SU-DHL-6 (cell line): ENCODE data around the gene GLO1.

Experiments used
- H2AFZ ChIP-seq: fragments of 200-600 bp; sonication (generic); 2 replicates; pipeline ENCODE4 v1.6.1; 2014; ENCODE audit warnings: low read depth, mild to moderate bottlenecking, moderate library complexity, mixed read lengths, antibody characterized with exemption, low read length; ENCODE audit not compliant: severe bottlenecking
- H3F3A ChIP-seq: fragments of 200-600 bp; shearing (Covaris generic); 2 replicates; pipeline ENCODE4 v1.6.0; 2016; ENCODE audit warnings: antibody characterized with exemption, mild to moderate bottlenecking; ENCODE audit not compliant: insufficient read depth
- H3K27ac ChIP-seq: fragments of 200-600 bp; sonication (generic); 2 replicates; pipeline ENCODE4 v1.5.1; 2016; ENCODE audit warnings: low read depth, mild to moderate bottlenecking, low read length, moderate library complexity, mixed read lengths
- H3K27me3 ChIP-seq: fragments of 200-600 bp; sonication (generic), shearing (Covaris generic); 2 replicates; pipeline ENCODE4 v1.6.0; 2014; ENCODE audit warnings: mild to moderate bottlenecking, low read length
- H3K36me3 ChIP-seq: fragments of 200-600 bp; sonication (generic); 2 replicates; pipeline ENCODE4 v1.6.1; 2014; ENCODE audit warnings: mild to moderate bottlenecking, low read length, mixed read lengths
- H3K4me2 ChIP-seq: fragments of 300-600, 200-600 bp; shearing (Covaris generic), sonication (generic); 2 replicates; pipeline ENCODE4 v1.6.0; 2014; ENCODE audit warnings: low read length, low read depth, mild to moderate bottlenecking; ENCODE audit not compliant: poor library complexity, severe bottlenecking
- H3K4me3 ChIP-seq: fragments of 200-600 bp; sonication (generic); 2 replicates; pipeline ENCODE4 v1.5.1; 2014; ENCODE audit warnings: antibody characterized with exemption, low read length, mild to moderate bottlenecking, mixed read lengths; ENCODE audit not compliant: insufficient read depth, poor library complexity, severe bottlenecking
- H3K79me2 ChIP-seq: fragments of 200-600 bp; sonication (generic); 2 replicates; pipeline ENCODE4 v1.6.1; 2014; ENCODE audit warnings: mild to moderate bottlenecking, low read length, moderate library complexity; ENCODE audit not compliant: insufficient read depth
- H3K9ac ChIP-seq: fragments of 200-600 bp; sonication (generic); 2 replicates; pipeline ENCODE4 v1.7.0; 2014; ENCODE audit warnings: mild to moderate bottlenecking, low read length
- H3K9me2 ChIP-seq: fragments of 200-600 bp; sonication (generic); replicated peaks from 2 replicates; pipeline ENCODE4 v1.6.1; 2014; ENCODE audit warnings: low read length; ENCODE audit not compliant: insufficient read depth
- H3K9me3 ChIP-seq: fragments of 200-600 bp; sonication (generic); 2 replicates; pipeline ENCODE4 v1.6.1; 2014; ENCODE audit warnings: low read length, mixed read lengths; ENCODE audit not compliant: insufficient read depth
- H4K20me1 ChIP-seq: fragments of 200-600 bp; sonication (generic); 2 replicates; pipeline ENCODE4 v1.6.1; 2014; ENCODE audit warnings: low read depth, mild to moderate bottlenecking, antibody characterized with exemption, low read length, moderate library complexity, mixed read lengths
- CTCF ChIP-seq: fragments of 200-600 bp; sonication (generic); IDR thresholded peaks from one replicate; pipeline ENCODE4 v1.5.1; 2017; ENCODE audit warnings: antibody characterized with exemption, mild to moderate bottlenecking, low read length, moderate library complexity; ENCODE audit not compliant: insufficient read depth, poor library complexity, severe bottlenecking
- EZH2phosphoT487 ChIP-seq: fragments of 200-600 bp; sonication (generic), shearing (Covaris generic); conservative IDR thresholded peaks from 2 replicates; pipeline ENCODE4 v1.6.1; 2018; ENCODE audit warnings: mild to moderate bottlenecking, antibody characterized with exemption, low read length, moderate library complexity, mixed read lengths

Gene GLO1

GRCh38 chr6:38687549-38687948 is 15.4 kb downstream of the GLO1 start:
- H3K27me3 ChIP-seq: no peaks in the 10 kb centered on the region
- peaks cover 43% of the 10 kb centered on the region for H4K20me1 ChIP-seq
- H3K79me2 ChIP-seq: peaks cover 78% of the 10 kb centered on the region
- no peak overlapping the region for H3K4me3 ChIP-seq
- TF ChIP-seq EZH2phosphoT487 (no peak), CTCF (no peak)
- no peak overlapping the region for H3K27ac ChIP-seq
- H3K4me2 ChIP-seq: no peak overlapping the region
- no peaks in the 10 kb centered on the region; the same call in 1 of the 2 replicates for H3F3A ChIP-seq
- H2AFZ ChIP-seq: no peak overlapping the region
- H3K9ac ChIP-seq: no peak overlapping the region
- no peaks in the 10 kb centered on the region for H3K9me2 ChIP-seq
- no peaks in the 10 kb centered on the region for H3K9me3 ChIP-seq
- peaks cover 26% of the 10 kb centered on the region for H3K36me3 ChIP-seq

- Histone ChIP-seq H3F3A (no peaks in the 10 kb centered on the region; the same call in 1 of the 2 replicates), H3K4me2 (no peak overlapping the region), H2AFZ (no peak overlapping the region), H3K4me3 (no peak overlapping the region), H3K27ac (no peak overlapping the region), H3K9me3 (no peaks in the 10 kb centered on the region), H3K9me2 (no peaks in the 10 kb centered on the region), H4K20me1 (peaks cover 43% of the 10 kb centered on the region), H3K36me3 (peaks cover 31% of the 10 kb centered on the region), H3K79me2 (peaks cover 73% of the 10 kb centered on the region), H3K27me3 (no peaks in the 10 kb centered on the region), H3K9ac (no peak overlapping the region)
- TF ChIP-seq CTCF: no peak
- TF ChIP-seq EZH2phosphoT487: no peak
Measured at GRCh38 chr6:38687043-38687353, 15.9 kb downstream of the GLO1 start.

GRCh38 chr6:38686270-38687042 is 16.5 kb downstream of the GLO1 start:
- Histone ChIP-seq H3K9me2 (no peaks in the 10 kb centered on the region), H3K27ac (no peak overlapping the region), H3K36me3 (peaks cover 36% of the 10 kb centered on the region), H3K9ac (no peak overlapping the region), H4K20me1 (peaks cover 43% of the 10 kb centered on the region), H2AFZ (no peak overlapping the region), H3F3A (no peaks in the 10 kb centered on the region; the same call in 1 of the 2 replicates), H3K27me3 (no peaks in the 10 kb centered on the region), H3K4me2 (no peak overlapping the region), H3K4me3 (no peak overlapping the region), H3K79me2 (peaks cover 68% of the 10 kb centered on the region), H3K9me3 (no peaks in the 10 kb centered on the region)
- no peak for TF ChIP-seq CTCF
- no peak for TF ChIP-seq EZH2phosphoT487
